Stomach (tissue), 9 donors: Measurements from ENCODE around the gene ZNF597. TPM values are rescaled to one million over a fixed set of nuclear protein-coding genes. Genes with fewer than 3 reads are reported as not detected.

ENCODE experiments used
- DNase-seq, 2 donors: peaks; one replicate each; pipeline versions ENCODE4 v3.0.0 to v3.0.0-alpha.2; 2013 to 2019
- H3K27ac ChIP-seq, 5 donors: fragments of 200-600 bp in 4 of 5; sonication (generic) in 4 of 5; one replicate each; pipeline ENCODE4 v1.5.1; 2013 to 2019; ENCODE audit warnings: mild to moderate bottlenecking in 1 of 5, moderate library complexity in 1 of 5
- H3K27me3 ChIP-seq, 3 donors: fragments of 200-600 bp; sonication (generic); one replicate each; pipeline ENCODE4 v1.5.1; 2017 to 2019; ENCODE audit warnings: mixed run types in 1 of 3
- H3K36me3 ChIP-seq, 4 donors: fragments of 200-600 bp; sonication (generic); 1 replicate in 3 of 4; 2 replicates in 1 of 4; pipeline ENCODE4 v1.5.1; 2016 to 2019
- H3K4me1 ChIP-seq, 4 donors: fragments of 200-600 bp; sonication (generic); one replicate each; pipeline ENCODE4 v1.5.1; 2016 to 2019
- H3K4me3 ChIP-seq, 4 donors: fragments of 200-600 bp; sonication (generic) in 3 of 4; one replicate each; pipeline ENCODE4 v1.5.1; 2016 to 2019; ENCODE audit warnings: mild to moderate bottlenecking in 1 of 4
- H3K9me3 ChIP-seq, 4 donors: fragments of 200-600 bp; sonication (generic); one replicate each; pipeline ENCODE4 v1.5.1; 2016 to 2019
- CTCF ChIP-seq, 7 experiments: fragments of 450-650 bp in 4 of 7; fragments of 200-600 bp in 3 of 7; sonication (generic) in 3 of 7; IDR thresholded peaks; one replicate each; pipeline ENCODE4 v1.5.1; 2016 to 2019; ENCODE audit warnings: antibody characterized with exemption in 7 of 7, control low read depth in 2 of 7, mild to moderate bottlenecking in 1 of 7
- EP300 ChIP-seq: sonication (generic); formaldehyde crosslinking; IDR thresholded peaks from one replicate; pipeline ENCODE4 v1.6.1; 2017; ENCODE audit warnings: antibody characterized with exemption
- POLR2A ChIP-seq, 4 donors: fragments of 450-650 bp; IDR thresholded peaks; one replicate each; pipeline ENCODE4 v1.6.1; 2016; ENCODE audit warnings: antibody characterized with exemption in 4 of 4, control low read depth in 2 of 4, mild to moderate bottlenecking in 1 of 4, moderate library complexity in 1 of 4
- POLR2AphosphoS5 ChIP-seq, 3 donors: sonication (generic); formaldehyde crosslinking; IDR thresholded peaks; one replicate each; pipeline ENCODE4 v1.6.1; 2016; ENCODE audit warnings: antibody characterized with exemption in 3 of 3
- WGBS, 5 donors: extraction: QIAGEN DNeasy Blood & Tissue Kit in 3 of 5; methylation state at CpG; one replicate each; pipeline versions ENCODE4 v1.1.5 to v1.1.7; 2013 to 2018; 5-methylcytosine and 5-hydroxymethylcytosine counted together
- intact Hi-C: fragments of 100-400 bp; cut with DNase I; formaldehyde crosslinking; loops from one replicate; pipeline ENCODE4 v1.15.1; 2023; ENCODE audit warnings: low total_unique reads
- polyA plus RNA-seq, 3 donors: library from polyadenylated mRNA; stranded (reverse); fragments of 200-250 nt; gene quantifications; one replicate each; pipeline ENCODE4 v1.2.3, GENCODE V29; 2013
- total RNA-seq, 5 donors: library from RNA; depleted of rRNA; stranded (reverse); fragments of >200 nt; gene quantifications; one replicate each; pipeline versions ENCODE4 v1.1.0 to v1.2.3, GENCODE V29; 2014 to 2016
- donor health status: healthy with polysubstance abuse.
- donor health status: Bipolar disorder and iron deficiency.
- donor health status: healthy.

ZNF597 gene
- total and polyA plus RNA-seq, 8 donors = 0.45 to 2.2 (median 0.78) TPM; not detected in 1

DNA sequence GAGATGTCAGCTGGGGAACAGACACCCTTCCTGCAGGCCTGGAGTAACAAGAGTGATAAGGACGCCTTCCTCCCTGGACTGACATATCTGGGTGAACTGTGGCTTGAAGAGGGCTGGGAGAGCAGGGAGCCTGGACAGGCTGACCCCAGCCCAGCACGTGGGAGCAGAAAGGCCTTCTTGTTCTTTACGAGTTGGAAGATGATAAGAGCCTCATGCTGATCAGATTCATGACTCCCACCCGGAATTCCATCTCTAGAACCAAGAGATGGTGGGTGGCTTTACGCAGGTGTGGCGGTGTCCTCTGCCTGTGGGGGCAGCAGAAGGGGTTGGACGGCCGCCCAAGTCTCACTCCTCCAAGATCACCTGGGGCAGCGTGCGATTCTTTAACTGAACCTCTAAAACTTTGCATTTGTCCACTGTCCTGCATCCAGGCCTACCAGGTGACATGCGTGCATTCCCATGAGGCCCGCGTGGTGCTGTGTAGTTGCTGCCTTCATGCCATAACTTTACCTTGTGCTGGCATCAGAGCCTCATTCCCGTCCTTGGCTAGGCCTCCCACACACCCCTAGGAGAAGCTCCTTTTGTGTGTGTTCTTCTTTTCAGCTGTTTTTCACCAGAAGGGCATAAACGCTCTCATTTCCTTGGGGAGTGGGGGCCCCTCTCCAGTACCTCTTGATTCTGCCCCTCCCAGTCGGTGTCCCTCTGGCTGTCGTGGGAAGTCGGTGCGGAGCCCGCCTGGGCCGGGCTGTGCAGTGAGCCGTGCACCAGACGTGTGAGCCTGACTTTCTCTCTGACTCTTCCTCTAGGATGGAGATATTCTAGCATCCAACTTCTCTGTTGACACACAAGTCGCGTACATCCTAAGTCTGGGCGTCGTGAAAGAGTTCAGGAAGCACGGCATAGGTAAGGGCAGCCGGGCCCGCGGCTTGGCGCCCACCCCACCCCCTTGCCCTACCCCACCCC, 38.7 kb upstream of the ZNF597 start:
- TF ChIP-seq CTCF (IDR thresholded peaks at IDR 0.05) = no peak
- TF ChIP-seq POLR2AphosphoS5 (IDR thresholded peaks at IDR 0.05) = no peak
- TF ChIP-seq POLR2A (IDR thresholded peaks at IDR 0.05) = no peak
- no peak for TF ChIP-seq EP300
- DNase-seq = no peak
- peaks cover 69 to 93% (median 93%) of the 10 kb centered on the region in 4 donors for H3K36me3 ChIP-seq
- WGBS, 5 donors = 88 to 92% (median 92%) methylated on average over 31 to 32 of the region's 32 CpGs
- H3K4me3 ChIP-seq = no peak overlapping the region
- intact Hi-C loops = no loop called here
- no peaks in the 10 kb centered on the region for H3K4me1 ChIP-seq
- H3K27me3 ChIP-seq = no peaks in the 10 kb centered on the region
- H3K9me3 ChIP-seq = no peaks in the 10 kb centered on the region
- no peak overlapping the region for H3K27ac ChIP-seq

DNA sequence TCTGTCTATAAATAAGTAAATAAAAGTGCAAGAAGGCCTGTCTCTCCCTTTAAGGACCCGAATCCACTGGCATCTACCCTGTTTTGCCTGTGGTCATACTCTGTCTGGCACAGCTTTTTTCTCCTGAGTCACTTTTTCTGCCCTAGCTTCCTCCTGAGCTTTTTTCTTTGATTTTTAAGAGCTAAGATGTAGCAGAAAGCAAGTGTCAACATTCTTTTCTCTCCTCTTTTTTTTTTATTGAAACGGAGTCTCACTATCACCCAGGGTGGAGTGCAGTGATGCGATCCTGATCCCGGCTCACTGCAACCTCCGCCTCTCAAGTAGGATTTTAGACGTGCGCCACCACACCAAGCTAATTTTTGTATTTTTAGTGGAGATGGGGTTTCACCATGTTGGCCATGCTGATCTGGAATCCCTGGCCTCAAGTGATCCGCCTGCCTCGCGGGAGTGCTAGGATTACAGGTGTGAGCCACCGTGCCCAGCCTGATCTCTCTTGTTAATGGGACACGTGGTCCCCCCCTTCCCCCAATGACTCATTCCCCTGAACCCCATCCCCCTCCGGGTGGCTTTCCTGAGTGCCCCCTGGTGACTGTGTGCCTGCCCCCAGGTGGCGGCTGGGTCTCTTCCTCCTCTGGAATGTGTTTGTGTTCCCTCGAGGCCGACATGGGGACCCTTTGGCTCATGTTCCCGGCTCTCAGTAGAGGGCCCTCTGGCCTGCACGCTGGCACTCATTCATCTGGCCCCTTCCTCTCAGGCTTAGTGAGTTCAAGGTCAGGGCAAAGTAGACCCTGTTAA, 37.8 kb upstream of the ZNF597 start:
- no peak for TF ChIP-seq EP300
- TF ChIP-seq POLR2AphosphoS5 (IDR thresholded peaks at IDR 0.05) = no peak
- TF ChIP-seq CTCF (IDR thresholded peaks at IDR 0.05) = no peak
- no peak for TF ChIP-seq POLR2A (IDR thresholded peaks at IDR 0.05)
- DNase-seq = no peak
- Histone ChIP-seq H3K4me3 (no peak overlapping the region), H3K4me1 (peaks cover 0 to 3% (median 1%) of the 10 kb centered on the region in 4 donors), H3K27me3 (no peaks in the 10 kb centered on the region), H3K9me3 (no peaks in the 10 kb centered on the region), H3K27ac (no peak overlapping the region), H3K36me3 (peaks cover 61 to 93% (median 92%) of the 10 kb centered on the region in 4 donors)
- intact Hi-C loops = no loop called here
- WGBS, 5 donors = 69 to 79% (median 72%) methylated on average over 17 to 18 of the region's 18 CpGs

- intact Hi-C loops = no loop called here
- Histone ChIP-seq H3K27ac (no peak overlapping the region), H3K36me3 (peaks cover 47 to 86% (median 83%) of the 10 kb centered on the region in 4 donors), H3K4me1 (peaks cover 0 to 16% (median 13%) of the 10 kb centered on the region in 4 donors), H3K4me3 (no peak overlapping the region), H3K9me3 (no peaks in the 10 kb centered on the region), H3K27me3 (no peaks in the 10 kb centered on the region)
- TF ChIP-seq POLR2AphosphoS5 (IDR thresholded peaks at IDR 0.05) (no peak), EP300 (no peak), POLR2A (IDR thresholded peaks at IDR 0.05) (no peak), CTCF (IDR thresholded peaks at IDR 0.05) (no peak)
- 83 to 91% (median 87%) methylated on average over 12 of the region's 12 CpGs for WGBS, 5 donors
- no peak for DNase-seq
Measured at GRCh38 chr16:3479654-3480216, 36.4 kb upstream of the ZNF597 start.
